Measurements from ENCODE around the gene PDGFC.

Gene PDGFC

DNA sequence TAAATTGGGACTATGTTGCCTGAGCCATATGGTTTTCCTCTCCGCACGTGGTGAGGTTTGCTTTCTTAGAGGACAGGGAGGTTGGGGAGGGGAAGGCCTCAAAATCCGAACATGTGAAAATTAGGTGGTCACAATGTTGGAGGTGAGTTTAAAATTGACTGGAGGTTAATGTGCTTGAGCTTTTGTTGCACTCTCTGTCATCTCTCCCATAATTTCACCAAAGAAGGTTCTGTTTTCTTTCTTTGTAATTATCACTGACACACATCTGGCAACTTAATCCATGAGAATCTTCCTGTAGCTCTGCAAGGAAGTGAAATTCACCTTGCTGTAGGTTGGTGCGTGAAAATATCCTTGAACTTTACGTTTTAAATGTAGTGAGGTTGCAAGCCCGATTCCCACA lies 225.5 kb downstream of the PDGFC start:
- DNase-seq (ENCODE audit: low spot score) = no peak

GRCh38 chr4:156738766-156739165 lies 232.8 kb downstream of the PDGFC start:
- no peak for DNase-seq (ENCODE audit: low spot score)

GRCh38 chr4:156734965-156735895 lies 236.4 kb downstream of the PDGFC start:
- no peak for DNase-seq (ENCODE audit: low spot score)

DNA sequence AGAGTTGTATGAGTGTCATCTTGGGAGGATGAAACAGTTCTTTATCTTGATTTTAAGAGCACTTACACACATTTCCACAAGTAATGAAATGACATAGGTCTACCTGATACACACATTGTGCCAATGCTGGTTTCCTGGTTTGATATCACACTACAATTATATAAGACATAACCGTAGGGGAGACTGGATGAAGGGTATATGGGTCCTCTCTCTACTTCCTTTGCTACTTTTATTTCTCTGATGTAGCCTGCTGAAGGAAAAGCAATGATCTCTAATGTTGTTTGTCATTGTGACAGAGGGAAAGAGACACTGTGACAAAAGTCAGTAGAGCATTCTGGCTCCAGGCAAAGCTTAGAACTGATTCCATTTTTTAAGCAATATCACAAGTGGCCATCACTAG lies 238.0 kb downstream of the PDGFC start:
- no peak for DNase-seq (ENCODE audit: low spot score)

DNA sequence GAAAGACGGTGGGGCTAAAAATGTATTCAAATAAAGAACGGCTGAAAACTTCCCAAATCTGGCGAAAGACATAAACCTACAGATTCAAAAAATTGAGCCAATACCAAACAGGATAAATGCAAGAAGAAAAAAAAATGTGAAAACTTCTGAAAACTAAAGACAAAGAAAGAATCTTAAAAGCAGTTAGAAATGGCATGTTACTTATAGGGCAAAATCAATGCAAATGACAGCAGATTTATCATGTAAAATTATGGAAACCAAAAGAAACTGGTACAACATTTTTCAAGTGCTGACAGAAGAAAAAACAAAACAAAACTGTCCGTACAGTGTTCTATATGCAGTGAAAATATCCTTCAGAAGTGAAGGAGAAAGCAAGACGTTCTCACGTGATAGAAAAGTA lies 239.0 kb downstream of the PDGFC start:
- no peak for DNase-seq (ENCODE audit: low spot score)

DNA sequence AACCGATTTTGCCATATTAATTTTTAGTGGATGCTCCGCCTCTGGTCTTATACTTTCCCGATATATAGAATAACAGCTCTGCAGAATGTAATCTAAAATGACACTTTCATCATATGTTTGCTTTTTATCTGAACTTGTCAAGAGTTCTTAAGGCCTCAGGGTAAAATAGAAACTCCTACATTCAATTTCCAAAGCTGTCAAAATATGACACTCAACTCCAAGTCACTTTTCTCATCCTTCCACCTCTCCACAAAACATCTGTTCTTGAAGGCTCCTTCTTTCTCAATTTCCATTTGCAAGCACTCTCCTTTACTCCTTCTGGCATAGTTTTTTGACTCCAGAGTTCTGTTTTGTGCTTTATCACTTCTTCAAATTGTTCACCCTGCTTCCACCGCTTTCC lies 242.2 kb downstream of the PDGFC start:
- DNase-seq (ENCODE audit: low spot score) = no peak

- no peak for DNase-seq (ENCODE audit: low spot score)
Measured at GRCh38 chr4:156725257-156725656, 246.3 kb downstream of the PDGFC start.

- no peak for DNase-seq (ENCODE audit: low spot score)
Measured at GRCh38 chr4:156723951-156724668, 247.5 kb downstream of the PDGFC start.

GRCh38 chr4:156718226-156718625 lies 253.4 kb downstream of the PDGFC start:
- no peak for DNase-seq (ENCODE audit: low spot score)

DNA sequence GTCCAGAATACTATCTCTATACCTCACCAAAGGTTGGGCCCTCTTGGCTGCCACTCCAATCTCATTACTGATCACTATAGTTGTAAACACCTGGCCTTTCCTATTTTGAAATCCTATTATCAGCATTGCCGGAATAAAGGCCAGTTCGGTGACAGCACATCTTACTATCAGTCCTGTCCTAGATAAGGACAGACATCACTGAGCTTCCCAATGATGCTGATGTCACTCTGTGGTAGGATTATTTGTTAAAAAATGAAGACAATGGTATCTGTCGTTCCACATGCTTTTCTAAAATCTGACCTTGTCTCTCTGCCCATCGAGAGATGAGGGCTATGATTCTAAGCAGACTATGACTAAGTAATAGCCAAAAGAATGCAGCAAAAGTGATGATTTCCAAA lies 260.4 kb downstream of the PDGFC start:
- no peak for DNase-seq (ENCODE audit: low spot score)
